ENCODE results near the gene FAM124B.

GRCh38 chr2:224444021-224444420 is 42.1 kb upstream of the FAM124B start:
- no peak for TF ChIP-seq CTCF (conservative IDR thresholded peaks at IDR 0.05 in 1 of 2, IDR thresholded peaks at IDR 0.05 in 1 of 2; ENCODE audit: low read depth in 1 of 2, low read length in 2 of 2)
- no peak for TF ChIP-seq EZH2 (IDR thresholded peaks at IDR 0.05; ENCODE audit: low read length, missing control alignments)

Data from fibroblast of lung (primary cell).